CD14-positive monocyte (primary cell): ENCODE measurements around the gene CLTC. TPM values are rescaled to one million over a fixed set of nuclear protein-coding genes. Genes with fewer than 3 reads are reported as not detected.

Source experiments
- DNase-seq, 3 donors: peaks; one replicate each; pipeline ENCODE4 v3.0.0-alpha.2; 2011 to 2022
- H2AFZ ChIP-seq: 2 replicates; pipeline ENCODE4 v1.6.0; 2012; ENCODE audit warnings: mild to moderate bottlenecking, low read depth, low read length, inconsistent platforms; ENCODE audit not compliant: insufficient read depth, poor library complexity, severe bottlenecking
- H3K27ac ChIP-seq, 2 donors: 1 replicate in 1 of 2; 2 replicates in 1 of 2; pipeline ENCODE4 v1.5.1; 2012 to 2013; ENCODE audit warnings: low read length in 2 of 2, control low read depth in 1 of 2, inconsistent platforms in 1 of 2, low read depth in 1 of 2, mild to moderate bottlenecking in 1 of 2
- H3K27me3 ChIP-seq, 2 donors: one replicate each; pipeline versions ENCODE4 v1.6.0 to v1.6.1; 2011 to 2013; ENCODE audit warnings: low read length in 2 of 2; ENCODE audit not compliant: control insufficient read depth in 2 of 2, insufficient read depth in 2 of 2
- H3K36me3 ChIP-seq, 2 donors: replicated peaks in 1 of 2; 1 replicate in 1 of 2; 2 replicates in 1 of 2; pipeline versions ENCODE4 v1.5.1 to v1.6.1; 2012 to 2013; ENCODE audit warnings: low read length in 2 of 2, control low read depth in 1 of 2, inconsistent platforms in 1 of 2, mild to moderate bottlenecking in 1 of 2; ENCODE audit not compliant: insufficient read depth in 2 of 2, control insufficient read depth in 1 of 2
- H3K4me1 ChIP-seq, 2 donors: 1 replicate in 1 of 2; 2 replicates in 1 of 2; pipeline versions ENCODE4 v1.5.1 to v1.6.1; 2012 to 2013; ENCODE audit warnings: low read length in 2 of 2, control low read depth in 1 of 2, inconsistent platforms in 1 of 2, mild to moderate bottlenecking in 1 of 2, moderate library complexity in 1 of 2; ENCODE audit not compliant: insufficient read depth in 2 of 2, control insufficient read depth in 1 of 2
- H3K4me2 ChIP-seq: replicated peaks from 2 replicates; pipeline ENCODE3; 2012; ENCODE audit warnings: low read length, moderate library complexity, mild to moderate bottlenecking; ENCODE audit not compliant: poor library complexity, severe bottlenecking; ENCODE audit errors: extremely low read depth
- H3K4me3 ChIP-seq, 3 experiments: fragments of 200-600 bp in 1 of 3; sonication (generic) in 1 of 3; replicated peaks in 1 of 3; 1 replicate in 2 of 3; 2 replicates in 1 of 3; pipeline ENCODE4 v1.5.1; 2011 to 2013; ENCODE audit warnings: low read length in 3 of 3, mild to moderate bottlenecking in 3 of 3, control low read depth in 2 of 3, low read depth in 2 of 3, inconsistent platforms in 1 of 3, moderate library complexity in 1 of 3
- H3K79me2 ChIP-seq: 2 replicates; pipeline ENCODE4 v1.6.0; 2012; ENCODE audit warnings: mild to moderate bottlenecking, control low read depth, inconsistent platforms, low read length, moderate library complexity; ENCODE audit not compliant: insufficient read depth
- H3K9ac ChIP-seq: 2 replicates; pipeline ENCODE4 v1.6.0; 2017; ENCODE audit warnings: low read length, mild to moderate bottlenecking; ENCODE audit not compliant: insufficient read depth, poor library complexity, severe bottlenecking
- H3K9me3 ChIP-seq, 2 donors: replicated peaks in 1 of 2; 1 replicate in 1 of 2; 2 replicates in 1 of 2; pipeline versions ENCODE4 v1.5.1 to v1.6.1; 2012 to 2013; ENCODE audit warnings: low read length in 2 of 2, control low read depth in 1 of 2; ENCODE audit not compliant: control insufficient read depth in 1 of 2, insufficient read depth in 1 of 2
- H4K20me1 ChIP-seq: 2 replicates; pipeline ENCODE4 v1.6.0; 2012; ENCODE audit warnings: mild to moderate bottlenecking, low read length, control low read depth, moderate library complexity; ENCODE audit not compliant: insufficient read depth
- H3K27ac Mint-ChIP-seq, 7 donors: one replicate each; pipeline ENCODE4 v1.8.0; 2020; ENCODE audit warnings: mild to moderate bottlenecking in 7 of 7, mixed read lengths in 7 of 7, moderate library complexity in 6 of 7, inconsistent platforms in 2 of 7
- H3K27me3 Mint-ChIP-seq, 3 donors: one replicate each; pipeline ENCODE4 v1.8.0; 2021 to 2022; ENCODE audit warnings: low read depth in 3 of 3, mild to moderate bottlenecking in 3 of 3, mixed read lengths in 3 of 3, moderate library complexity in 3 of 3, inconsistent platforms in 1 of 3
- H3K36me3 Mint-ChIP-seq, 2 donors: one replicate each; pipeline ENCODE4 v1.8.0; 2020; ENCODE audit warnings: mixed read lengths in 2 of 2, inconsistent platforms in 1 of 2, mild to moderate bottlenecking in 1 of 2
- H3K4me1 Mint-ChIP-seq: one replicate; pipeline ENCODE4 v1.8.0; 2020; ENCODE audit warnings: mild to moderate bottlenecking, mixed read lengths
- H3K4me3 Mint-ChIP-seq, 2 donors: one replicate each; pipeline ENCODE4 v1.8.0; 2020; ENCODE audit warnings: mild to moderate bottlenecking in 2 of 2, mixed read lengths in 2 of 2, moderate library complexity in 1 of 2
- H3K9me3 Mint-ChIP-seq, 7 donors: one replicate each; pipeline ENCODE4 v1.8.0; 2020 to 2022; ENCODE audit warnings: mixed read lengths in 7 of 7, mild to moderate bottlenecking in 6 of 7, moderate library complexity in 6 of 7, inconsistent platforms in 2 of 7
- CTCF ChIP-seq: fragments of 200-600 bp; IDR thresholded peaks from one replicate; pipeline ENCODE4 v1.8.0; 2022; ENCODE audit warnings: antibody characterized with exemption, mild to moderate bottlenecking
- WGBS: methylation state at CpG from one replicate; pipeline ENCODE4 v1.1.5; 2013; ENCODE audit warnings: missing lambda C conversion rate; ENCODE audit not compliant: insufficient coverage; 5-methylcytosine and 5-hydroxymethylcytosine counted together
- intact Hi-C, 2 donors: fragments of 100-400 bp; cut with micrococcal nuclease; formaldehyde crosslinking; loops; one replicate each; pipeline versions ENCODE4 v1.15.0 to v1.15.1; 2023
- polyA plus RNA-seq, 3 donors: library from polyadenylated mRNA; depleted of rRNA in 1 of 3; unstranded in 2 of 3; stranded (reverse) in 1 of 3; fragments of 300-500 nt in 2 of 3; fragments of >200 nt in 1 of 3; fragmentation: Illumina TruSeq in 2 of 3; gene quantifications; 1 replicate in 2 of 3; 2 replicates in 1 of 3; pipeline ENCODE4 v1.2.3, GENCODE V29; 2012 to 2021

CLTC gene
- polyA plus RNA-seq, 3 donors = 63.3 to 102 (median 65.1) TPM

- Mint-ChIP-seq H3K9me3 (no peaks in the 10 kb centered on the region), H3K4me1 (peaks cover 78% of the 10 kb centered on the region), H3K4me3 (no peak overlapping the region), H3K36me3 (peaks cover 14 to 20% of the 10 kb centered on the region in 2 donors), H3K27ac (peak overlapping the region in 5 of 7 donors; percentile 11 to 96 (median 75)), H3K27me3 (peaks cover 0 to 2% (median 0%) of the 10 kb centered on the region in 3 donors)
- Histone ChIP-seq H3K79me2 (peaks cover 88% of the 10 kb centered on the region), H3K4me2 (peak overlapping the region; percentile 26), H3K27me3 (no peaks in the 10 kb centered on the region), H3K9me3 (no peaks in the 10 kb centered on the region), H3K36me3 (peaks cover 4 to 10% of the 10 kb centered on the region in 2 donors), H3K27ac (peak overlapping the region in 1 of 2 donors; percentile 77), H4K20me1 (no peaks in the 10 kb centered on the region), H2AFZ (no peak overlapping the region), H3K4me3 (no peak overlapping the region), H3K4me1 (peaks cover 69 to 89% of the 10 kb centered on the region in 2 donors), H3K9ac (no peak overlapping the region)
- TF ChIP-seq CTCF = no peak
- no peak for DNase-seq
- intact Hi-C loops = no loop called here
- no CpG with 5 or more reads among the region's 1 CpG for WGBS
Measured at GRCh38 chr17:59727817-59728533, 108.3 kb downstream of the CLTC start.

- Histone ChIP-seq H3K27me3 (no peaks in the 10 kb centered on the region), H2AFZ (no peak overlapping the region), H3K36me3 (peaks cover 23 to 32% of the 10 kb centered on the region in 2 donors), H3K27ac (peak overlapping the region; percentile 75 to 87), H3K9me3 (no peaks in the 10 kb centered on the region), H3K79me2 (peaks cover 91% of the 10 kb centered on the region), H3K4me1 (peaks cover 46 to 65% of the 10 kb centered on the region in 2 donors), H3K4me2 (peak overlapping the region; percentile 74), H4K20me1 (peaks cover 19% of the 10 kb centered on the region), H3K4me3 (peak overlapping the region; percentile 35 to 68 (median 37)), H3K9ac (peak overlapping the region; percentile 20)
- peaks cover 31 to 36% of the 10 kb centered on the region in 2 donors for H3K36me3 Mint-ChIP-seq
- no peak for TF ChIP-seq CTCF
- H3K4me1 Mint-ChIP-seq = peaks cover 55% of the 10 kb centered on the region
- DNase-seq = no peak
- no peaks in the 10 kb centered on the region for H3K9me3 Mint-ChIP-seq
- peak overlapping the region; percentile 91 to 98 (median 96) for H3K27ac Mint-ChIP-seq
- H3K27me3 Mint-ChIP-seq = no peaks in the 10 kb centered on the region
- no CpG with 5 or more reads among the region's 1 CpG for WGBS
- peak overlapping the region; percentile 75 to 80 for H3K4me3 Mint-ChIP-seq
- intact Hi-C loops = no loop called here
Measured at GRCh38 chr17:59730268-59730834, 110.7 kb downstream of the CLTC start.
